ENCODE results near the gene ELMO1. TPM values are rescaled to one million over a fixed set of nuclear protein-coding genes. Genes with fewer than 3 reads are reported as not detected.

ELMO1 gene
- total and polyA plus RNA-seq, 4 donors = 6.7 to 51.5 (median 14.8) TPM

DNA sequence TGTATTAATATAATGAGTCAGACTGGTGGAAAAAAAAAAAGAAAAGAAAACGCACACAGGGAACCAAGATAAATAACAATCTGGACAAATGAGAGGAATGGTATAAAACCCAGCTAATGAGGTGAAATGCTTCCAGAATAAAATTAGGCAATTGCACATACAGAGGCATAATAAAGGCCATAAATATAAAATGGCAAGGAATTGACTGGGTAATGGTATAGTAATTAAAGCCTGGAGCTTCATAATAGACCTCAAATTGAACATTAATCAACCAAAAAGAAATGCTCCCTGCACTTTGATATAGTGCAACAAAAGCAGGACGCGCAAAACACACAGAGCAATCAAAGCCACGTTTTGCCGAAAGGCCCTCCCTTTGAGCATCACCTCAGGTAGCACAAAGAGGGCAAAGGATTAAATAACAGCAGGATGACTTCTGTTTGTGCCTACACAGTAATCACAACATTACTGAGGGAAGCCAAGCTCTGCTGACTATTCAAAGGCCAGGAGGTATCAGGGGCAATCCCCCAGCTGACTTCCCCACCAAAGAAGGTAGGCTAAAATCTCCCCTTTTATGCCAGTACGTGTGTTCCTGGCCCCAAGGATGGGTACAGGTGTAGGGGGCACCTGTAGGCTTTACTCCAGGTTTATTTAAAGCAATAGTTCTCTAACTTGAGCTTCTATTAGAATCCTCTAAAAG lies 343.7 kb downstream of the ELMO1 start:
- Histone ChIP-seq H3K4me3 (ENCODE audit: low read depth in 1 of 3, low read length in 3 of 3) (no peak overlapping the region), H3K9ac (ENCODE audit: low read depth in 1 of 2, low read length in 2 of 2) (no peak overlapping the region), H3K9me3 (ENCODE audit: control insufficient read depth in 4 of 4, low read length in 3 of 4) (no peaks in the 10 kb centered on the region), H3K36me3 (ENCODE audit: control insufficient read depth in 4 of 4, insufficient read depth in 3 of 4, low read depth in 1 of 4, low read length in 3 of 4) (peaks cover 0 to 3% (median 0%) of the 10 kb centered on the region in 4 donors), H3K27me3 (ENCODE audit: control insufficient read depth in 4 of 4, insufficient read depth in 4 of 4, low read length in 3 of 4) (no peaks in the 10 kb centered on the region), H3K27ac (ENCODE audit: low read depth in 1 of 2, low read length in 2 of 2) (no peak overlapping the region), H3K4me1 (ENCODE audit: control insufficient read depth in 4 of 4, insufficient read depth in 4 of 4, low read length in 3 of 4) (no peaks in the 10 kb centered on the region)
- WGBS = 85% methylated on average over 6 of the region's 6 CpGs
- TF ChIP-seq YY1 (IDR thresholded peaks at IDR 0.05) (no peak), FOXA1 (IDR thresholded peaks at IDR 0.05) (no peak), TAF1 (conservative IDR thresholded peaks at IDR 0.05) (no peak), HNF4G (IDR thresholded peaks at IDR 0.05) (no peak), GABPA (IDR thresholded peaks at IDR 0.05 in 1 of 2, conservative IDR thresholded peaks at IDR 0.05 in 1 of 2) (no peak), SP1 (IDR thresholded peaks at IDR 0.05) (no peak), JUND (IDR thresholded peaks at IDR 0.05) (no peak), CTCF (IDR thresholded peaks at IDR 0.05; ENCODE audit: low read depth, low read length, missing input control) (no peak), EGR1 (IDR thresholded peaks at IDR 0.05; ENCODE audit: low read depth in 2 of 2) (no peak), HNF4A (conservative IDR thresholded peaks at IDR 0.05) (no peak), FOXA2 (IDR thresholded peaks at IDR 0.05) (no peak), RAD21 (IDR thresholded peaks at IDR 0.05) (no peak), NR2F2 (IDR thresholded peaks at IDR 0.05) (no peak), RXRA (IDR thresholded peaks at IDR 0.05) (no peak)
- TF ChIP-seq, protein P1, sequence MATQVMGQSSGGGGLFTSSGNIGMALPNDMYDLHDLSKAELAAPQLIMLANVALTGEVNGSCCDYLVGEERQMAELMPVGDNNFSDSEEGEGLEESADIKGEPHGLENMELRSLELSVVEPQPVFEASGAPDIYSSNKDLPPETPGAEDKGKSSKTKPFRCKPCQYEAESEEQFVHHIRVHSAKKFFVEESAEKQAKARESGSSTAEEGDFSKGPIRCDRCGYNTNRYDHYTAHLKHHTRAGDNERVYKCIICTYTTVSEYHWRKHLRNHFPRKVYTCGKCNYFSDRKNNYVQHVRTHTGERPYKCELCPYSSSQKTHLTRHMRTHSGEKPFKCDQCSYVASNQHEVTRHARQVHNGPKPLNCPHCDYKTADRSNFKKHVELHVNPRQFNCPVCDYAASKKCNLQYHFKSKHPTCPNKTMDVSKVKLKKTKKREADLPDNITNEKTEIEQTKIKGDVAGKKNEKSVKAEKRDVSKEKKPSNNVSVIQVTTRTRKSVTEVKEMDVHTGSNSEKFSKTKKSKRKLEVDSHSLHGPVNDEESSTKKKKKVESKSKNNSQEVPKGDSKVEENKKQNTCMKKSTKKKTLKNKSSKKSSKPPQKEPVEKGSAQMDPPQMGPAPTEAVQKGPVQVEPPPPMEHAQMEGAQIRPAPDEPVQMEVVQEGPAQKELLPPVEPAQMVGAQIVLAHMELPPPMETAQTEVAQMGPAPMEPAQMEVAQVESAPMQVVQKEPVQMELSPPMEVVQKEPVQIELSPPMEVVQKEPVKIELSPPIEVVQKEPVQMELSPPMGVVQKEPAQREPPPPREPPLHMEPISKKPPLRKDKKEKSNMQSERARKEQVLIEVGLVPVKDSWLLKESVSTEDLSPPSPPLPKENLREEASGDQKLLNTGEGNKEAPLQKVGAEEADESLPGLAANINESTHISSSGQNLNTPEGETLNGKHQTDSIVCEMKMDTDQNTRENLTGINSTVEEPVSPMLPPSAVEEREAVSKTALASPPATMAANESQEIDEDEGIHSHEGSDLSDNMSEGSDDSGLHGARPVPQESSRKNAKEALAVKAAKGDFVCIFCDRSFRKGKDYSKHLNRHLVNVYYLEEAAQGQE (IDR thresholded peaks at IDR 0.05) = no peak
- TF ChIP-seq, protein P2, sequence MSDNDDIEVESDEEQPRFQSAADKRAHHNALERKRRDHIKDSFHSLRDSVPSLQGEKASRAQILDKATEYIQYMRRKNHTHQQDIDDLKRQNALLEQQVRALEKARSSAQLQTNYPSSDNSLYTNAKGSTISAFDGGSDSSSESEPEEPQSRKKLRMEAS (IDR thresholded peaks at IDR 0.05) = no peak
- TF ChIP-seq, protein P3, sequence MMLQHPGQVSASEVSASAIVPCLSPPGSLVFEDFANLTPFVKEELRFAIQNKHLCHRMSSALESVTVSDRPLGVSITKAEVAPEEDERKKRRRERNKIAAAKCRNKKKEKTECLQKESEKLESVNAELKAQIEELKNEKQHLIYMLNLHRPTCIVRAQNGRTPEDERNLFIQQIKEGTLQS (IDR thresholded peaks at IDR 0.05) = no peak
- DNase-seq (ENCODE audit: low spot score) = no peak

DNA sequence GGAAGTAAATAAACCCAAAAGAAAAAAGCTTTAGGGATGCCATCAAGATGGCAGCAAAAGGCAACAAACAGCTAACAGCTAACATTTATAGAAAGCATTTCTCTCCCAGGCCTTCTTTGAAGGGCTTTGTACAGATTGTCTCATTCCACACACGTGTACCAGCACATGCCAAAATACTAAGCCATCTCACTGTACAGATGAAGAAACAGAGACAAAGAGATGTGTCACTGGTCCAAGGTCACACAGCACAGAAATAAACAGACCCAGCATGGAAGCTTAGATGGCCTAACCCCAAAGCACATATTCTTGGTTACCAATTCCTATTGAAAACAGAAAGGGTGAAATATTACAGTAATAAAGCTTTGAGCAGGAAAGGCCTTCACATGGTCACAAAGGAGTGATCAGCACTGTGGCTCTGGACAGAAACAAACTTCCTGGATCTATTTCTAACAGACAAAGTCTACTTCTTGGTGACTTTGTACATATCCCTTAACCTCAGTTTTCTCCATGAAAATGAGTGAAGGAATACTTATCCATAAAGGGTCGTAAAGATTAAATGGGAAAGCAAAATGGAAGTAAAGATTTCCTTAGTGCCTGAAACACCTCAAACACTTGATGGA lies 346.0 kb downstream of the ELMO1 start:
- Histone ChIP-seq H3K27ac (ENCODE audit: low read depth in 1 of 2, low read length in 2 of 2) (no peak overlapping the region), H3K4me1 (ENCODE audit: control insufficient read depth in 4 of 4, insufficient read depth in 4 of 4, low read length in 3 of 4) (no peaks in the 10 kb centered on the region), H3K4me3 (ENCODE audit: low read depth in 1 of 3, low read length in 3 of 3) (no peak overlapping the region), H3K9ac (ENCODE audit: low read depth in 1 of 2, low read length in 2 of 2) (no peak overlapping the region), H3K9me3 (ENCODE audit: control insufficient read depth in 4 of 4, low read length in 3 of 4) (no peaks in the 10 kb centered on the region), H3K36me3 (ENCODE audit: control insufficient read depth in 4 of 4, insufficient read depth in 3 of 4, low read depth in 1 of 4, low read length in 3 of 4) (no peaks in the 10 kb centered on the region), H3K27me3 (ENCODE audit: control insufficient read depth in 4 of 4, insufficient read depth in 4 of 4, low read length in 3 of 4) (no peaks in the 10 kb centered on the region)
- no peak for DNase-seq (ENCODE audit: low spot score)
- WGBS = 96% methylated on average over 2 of the region's 2 CpGs
- TF ChIP-seq, protein P1 (IDR thresholded peaks at IDR 0.05) = peak; percentile 94
- TF ChIP-seq YY1 (IDR thresholded peaks at IDR 0.05) (no peak), SP1 (IDR thresholded peaks at IDR 0.05) (no peak), CTCF (IDR thresholded peaks at IDR 0.05; ENCODE audit: low read depth, low read length, missing input control) (no peak)

All from liver (tissue), 9 donors.